Measurements from ENCODE around the gene ANKRD6. TPM values are rescaled to one million over a fixed set of nuclear protein-coding genes. Genes with fewer than 3 reads are reported as not detected.

ANKRD6 gene
- total and polyA plus RNA-seq, 8 donors = 14.1 to 50.7 (median 37.2) TPM

- no peak for TF ChIP-seq CTCF (IDR thresholded peaks at IDR 0.05)
- Histone ChIP-seq H3K27me3 (no peaks in the 10 kb centered on the region), H3K9me3 (no peaks in the 10 kb centered on the region), H3K27ac (no peak overlapping the region), H3K4me1 (no peaks in the 10 kb centered on the region), H3K36me3 (no peaks in the 10 kb centered on the region), H3K4me3 (no peak overlapping the region)
- intact Hi-C loops (cut with DNase I) = no loop called here
- DNase-seq (no peak), ATAC-seq (no peak)
These were observed 19.3 kb downstream of the ANKRD6 start for GRCh38 chr6:89452281-89452680.

- Histone ChIP-seq H3K9me3 (no peaks in the 10 kb centered on the region), H3K4me3 (no peak overlapping the region), H3K36me3 (no peaks in the 10 kb centered on the region), H3K4me1 (no peaks in the 10 kb centered on the region), H3K27ac (no peak overlapping the region), H3K27me3 (no peaks in the 10 kb centered on the region)
- DNase-seq (no peak), ATAC-seq (no peak)
- intact Hi-C loops (cut with DNase I) = no loop called here
- TF ChIP-seq CTCF (IDR thresholded peaks at IDR 0.05) = no peak
These were observed 21.3 kb downstream of the ANKRD6 start for GRCh38 chr6:89454300-89454699.

- intact Hi-C loops (cut with DNase I) = no loop called here
- ATAC-seq (no peak), DNase-seq (no peak)
- Histone ChIP-seq H3K4me3 (no peak overlapping the region), H3K27me3 (no peaks in the 10 kb centered on the region), H3K36me3 (no peaks in the 10 kb centered on the region), H3K9me3 (no peaks in the 10 kb centered on the region), H3K4me1 (no peaks in the 10 kb centered on the region), H3K27ac (no peak overlapping the region)
- TF ChIP-seq CTCF (IDR thresholded peaks at IDR 0.05) = no peak
These were observed 25.8 kb downstream of the ANKRD6 start for GRCh38 chr6:89458704-89459103.

GRCh38 chr6:89459501-89459900, 26.5 kb downstream of the ANKRD6 start:
- Histone ChIP-seq H3K27ac (no peak overlapping the region), H3K27me3 (no peaks in the 10 kb centered on the region), H3K4me1 (no peaks in the 10 kb centered on the region), H3K36me3 (no peaks in the 10 kb centered on the region), H3K4me3 (no peak overlapping the region), H3K9me3 (no peaks in the 10 kb centered on the region)
- no peak for DNase-seq
- no peak for TF ChIP-seq CTCF (IDR thresholded peaks at IDR 0.05)
- intact Hi-C loops (cut with DNase I) = no loop called here
- no peak for ATAC-seq

GRCh38 chr6:89460713-89461112, 27.8 kb downstream of the ANKRD6 start:
- Histone ChIP-seq H3K27me3 (no peaks in the 10 kb centered on the region), H3K4me3 (no peak overlapping the region), H3K4me1 (no peaks in the 10 kb centered on the region), H3K36me3 (no peaks in the 10 kb centered on the region), H3K27ac (no peak overlapping the region), H3K9me3 (no peaks in the 10 kb centered on the region)
- DNase-seq = no peak
- ATAC-seq = no peak
- TF ChIP-seq CTCF (IDR thresholded peaks at IDR 0.05) = no peak
- intact Hi-C loops (cut with DNase I) = no loop called here
